Esophagus squamous epithelium (tissue), 4 donors: ENCODE results near the gene LIPC.

Source experiments
- POLR2A ChIP-seq, 4 donors: fragments of 450-650 bp; IDR thresholded peaks; one replicate each; pipeline ENCODE4 v1.6.1; 2017; ENCODE audit warnings: antibody characterized with exemption in 4 of 4, mild to moderate bottlenecking in 4 of 4, moderate library complexity in 3 of 4
- TF ChIP-seq, protein P1 (sequence below), 6 experiments: fragments of 450-650 bp in 4 of 6; fragments of 200-600 bp in 2 of 6; sonication (generic) in 2 of 6; IDR thresholded peaks; one replicate each; pipeline ENCODE4 v1.5.1; 2016 to 2019; ENCODE audit warnings: antibody characterized with exemption in 6 of 6, mild to moderate bottlenecking in 4 of 6, moderate library complexity in 4 of 6

DNA sequence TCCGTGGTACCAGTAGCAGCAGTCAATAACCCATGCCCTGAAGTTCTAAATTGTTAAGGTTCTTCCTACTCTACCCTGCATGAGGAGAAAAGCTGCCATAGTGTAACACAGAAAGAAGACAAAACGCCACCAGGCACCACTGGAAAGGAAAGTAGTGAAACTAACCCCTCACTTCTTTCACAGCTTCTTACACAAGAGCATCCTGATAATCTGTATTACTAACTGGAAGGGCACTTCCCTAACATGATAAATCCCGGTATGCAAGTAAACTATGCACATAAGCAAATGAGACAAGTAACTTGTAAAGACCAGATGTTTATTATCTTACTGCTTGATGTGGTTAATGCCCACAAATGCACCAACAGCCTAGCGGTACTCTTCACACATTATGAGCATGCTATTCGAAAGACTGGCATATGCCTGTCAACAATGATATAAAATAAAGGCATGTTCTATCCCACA lies 176.4 kb downstream of the LIPC start:
- TF ChIP-seq, protein P1, sequence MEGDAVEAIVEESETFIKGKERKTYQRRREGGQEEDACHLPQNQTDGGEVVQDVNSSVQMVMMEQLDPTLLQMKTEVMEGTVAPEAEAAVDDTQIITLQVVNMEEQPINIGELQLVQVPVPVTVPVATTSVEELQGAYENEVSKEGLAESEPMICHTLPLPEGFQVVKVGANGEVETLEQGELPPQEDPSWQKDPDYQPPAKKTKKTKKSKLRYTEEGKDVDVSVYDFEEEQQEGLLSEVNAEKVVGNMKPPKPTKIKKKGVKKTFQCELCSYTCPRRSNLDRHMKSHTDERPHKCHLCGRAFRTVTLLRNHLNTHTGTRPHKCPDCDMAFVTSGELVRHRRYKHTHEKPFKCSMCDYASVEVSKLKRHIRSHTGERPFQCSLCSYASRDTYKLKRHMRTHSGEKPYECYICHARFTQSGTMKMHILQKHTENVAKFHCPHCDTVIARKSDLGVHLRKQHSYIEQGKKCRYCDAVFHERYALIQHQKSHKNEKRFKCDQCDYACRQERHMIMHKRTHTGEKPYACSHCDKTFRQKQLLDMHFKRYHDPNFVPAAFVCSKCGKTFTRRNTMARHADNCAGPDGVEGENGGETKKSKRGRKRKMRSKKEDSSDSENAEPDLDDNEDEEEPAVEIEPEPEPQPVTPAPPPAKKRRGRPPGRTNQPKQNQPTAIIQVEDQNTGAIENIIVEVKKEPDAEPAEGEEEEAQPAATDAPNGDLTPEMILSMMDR (IDR thresholded peaks at IDR 0.05), result no peak
- no peak for TF ChIP-seq POLR2A (IDR thresholded peaks at IDR 0.05)
